Fibroblast of skin of left quadriceps (primary cell): Measurements from ENCODE around the gene IGSF22.
A peak's percentile ranks its signal among the peaks of the same experiment; 100 is the strongest.

Source experiments
- DNase-seq, 2 experiments: peaks; one replicate each; pipeline ENCODE4 v3.0.0-alpha.2; 2013; ENCODE audit warnings: low read depth in 2 of 2

Gene IGSF22

GRCh38 chr11:18743900-18744514, 18.0 kb upstream of the IGSF22 start:
- DNase-seq = no peak

- no peak for DNase-seq
These were observed 17.4 kb upstream of the IGSF22 start for GRCh38 chr11:18743365-18743764.

GRCh38 chr11:18741783-18742182, 15.8 kb upstream of the IGSF22 start:
- DNase-seq = no peak

- DNase-seq = no peak
These were observed 13.7 kb upstream of the IGSF22 start for GRCh38 chr11:18739685-18740084.

- DNase-seq = no peak
These were observed 11.7 kb upstream of the IGSF22 start for GRCh38 chr11:18737642-18738041.

- DNase-seq = no peak
These were observed 10.7 kb upstream of the IGSF22 start for GRCh38 chr11:18736590-18737148.

- DNase-seq = no peak
These were observed 7.2 kb upstream of the IGSF22 start for GRCh38 chr11:18733202-18733601.

GRCh38 chr11:18731949-18732821, 6.2 kb upstream of the IGSF22 start:
- no peak for DNase-seq

- no peak for DNase-seq
These were observed 5.5 kb upstream of the IGSF22 start for GRCh38 chr11:18731441-18731840.

- no peak for DNase-seq
These were observed 4.0 kb upstream of the IGSF22 start for GRCh38 chr11:18730020-18730419.

GRCh38 chr11:18729426-18729825, 3.4 kb upstream of the IGSF22 start:
- no peak for DNase-seq

GRCh38 chr11:18728658-18729057, 2.7 kb upstream of the IGSF22 start:
- no peak for DNase-seq

- DNase-seq = no peak
These were observed 1.7 kb upstream of the IGSF22 start for GRCh38 chr11:18727479-18728236.

GRCh38 chr11:18723991-18724390, 2.0 kb downstream of the IGSF22 start:
- no peak for DNase-seq

- DNase-seq = no peak
These were observed 3.7 kb downstream of the IGSF22 start for GRCh38 chr11:18722293-18722637.

- no peak for DNase-seq
These were observed 4.3 kb downstream of the IGSF22 start for GRCh38 chr11:18721561-18722292.

- peak; percentile 49 to 51 for DNase-seq
These were observed 5.0 kb downstream of the IGSF22 start for GRCh38 chr11:18720808-18721560.

GRCh38 chr11:18720091-18720807, 5.7 kb downstream of the IGSF22 start:
- DNase-seq = no peak

- no peak for DNase-seq
These were observed 10.5 kb downstream of the IGSF22 start for GRCh38 chr11:18715476-18715875.

- DNase-seq = no peak
These were observed 11.6 kb downstream of the IGSF22 start for GRCh38 chr11:18714443-18714780.
